ENCODE data around the gene RUNX3. TPM values are rescaled to one million over a fixed set of nuclear protein-coding genes. Genes with fewer than 3 reads are reported as not detected.
"Not testable (repeated sequence)": the region's sequence is repeated elsewhere in the genome, so short reads cannot be mapped to it uniquely, and the experiment has no call there.

Gene RUNX3
- total RNA-seq, 2 donors from 2014 or later = 5.0 to 8.9 TPM

- DNase-seq (ENCODE audit: low spot score) = peak; percentile 48
- intact Hi-C loops (cut with DNase I) = no loop called here
These were observed 21.4 kb downstream of the RUNX3 start for GRCh38 chr1:24908591-24909259.

GRCh38 chr1:24907587-24908294 is 22.3 kb downstream of the RUNX3 start:
- intact Hi-C loops (cut with DNase I) = not testable (repeated sequence)
- DNase-seq (ENCODE audit: low spot score) = peak; percentile 41

GRCh38 chr1:24906760-24907490 is 23.2 kb downstream of the RUNX3 start:
- intact Hi-C loops (cut with DNase I) = no loop called here
- peak; percentile 49 for DNase-seq (ENCODE audit: low spot score)

GRCh38 chr1:24905979-24906720 is 23.9 kb downstream of the RUNX3 start:
- intact Hi-C loops (cut with DNase I) = no loop called here

GRCh38 chr1:24905355-24905978 is 24.6 kb downstream of the RUNX3 start:
- peak; percentile 53 for DNase-seq (ENCODE audit: low spot score)
- intact Hi-C loops (cut with DNase I) = no loop called here

More at GRCh38 chr1:24905979-24906720, 23.9 kb downstream of the RUNX3 start:
- DNase-seq (ENCODE audit: low spot score) = peak; percentile 67

- intact Hi-C loops (cut with DNase I) = no loop called here
- peak; percentile 36 for DNase-seq (ENCODE audit: low spot score)
These were observed 25.2 kb downstream of the RUNX3 start for GRCh38 chr1:24904731-24905354.

- peak; percentile 74 for DNase-seq (ENCODE audit: low spot score)
These were observed 25.9 kb downstream of the RUNX3 start for GRCh38 chr1:24903955-24904730.

GRCh38 chr1:24903560-24903954 is 26.5 kb downstream of the RUNX3 start:
- intact Hi-C loops (cut with DNase I) = no loop called here
- peak; percentile 8 for DNase-seq (ENCODE audit: low spot score)

More at GRCh38 chr1:24903955-24904730, 25.9 kb downstream of the RUNX3 start:
- intact Hi-C loops (cut with DNase I) = no loop called here

GRCh38 chr1:24903011-24903461 is 27.0 kb downstream of the RUNX3 start:
- DNase-seq (ENCODE audit: low spot score) = peak; percentile 68
- intact Hi-C loops (cut with DNase I) = no loop called here

- intact Hi-C loops (cut with DNase I) = no loop called here
- peak; percentile 76 for DNase-seq (ENCODE audit: low spot score)
These were observed 27.6 kb downstream of the RUNX3 start for GRCh38 chr1:24902471-24902891.

GRCh38 chr1:24901791-24902470 is 28.1 kb downstream of the RUNX3 start:
- DNase-seq (ENCODE audit: low spot score) = peak; percentile 76
- intact Hi-C loops (cut with DNase I) = no loop called here

GRCh38 chr1:24900985-24901781 is 28.9 kb downstream of the RUNX3 start:
- intact Hi-C loops (cut with DNase I) = no loop called here
- DNase-seq (ENCODE audit: low spot score) = peak; percentile 64

GRCh38 chr1:24900486-24900849 is 29.6 kb downstream of the RUNX3 start:
- peak; percentile 37 for DNase-seq (ENCODE audit: low spot score)
- intact Hi-C loops (cut with DNase I) = no loop called here

GRCh38 chr1:24899581-24900485 is 30.2 kb downstream of the RUNX3 start:
- intact Hi-C loops (cut with DNase I) = no loop called here
- peak; percentile 29 for DNase-seq (ENCODE audit: low spot score)

- peak; percentile 67 for DNase-seq (ENCODE audit: low spot score)
- intact Hi-C loops (cut with DNase I) = no loop called here
These were observed 31.1 kb downstream of the RUNX3 start for GRCh38 chr1:24898909-24899439.

Measured in posterior vena cava (tissue), 2 donors.